GM19238 (cell line): ENCODE results near the gene TCOF1.
"Not testable (repeated sequence)": the region's sequence is repeated elsewhere in the genome, so short reads cannot be mapped to it uniquely, and the experiment has no call there.

Experiments used
- DNase-seq: peaks from one replicate; pipeline ENCODE4 v3.0.0; 2011; ENCODE audit warnings: low spot score; ENCODE audit not compliant: insufficient read length

Gene TCOF1

DNA sequence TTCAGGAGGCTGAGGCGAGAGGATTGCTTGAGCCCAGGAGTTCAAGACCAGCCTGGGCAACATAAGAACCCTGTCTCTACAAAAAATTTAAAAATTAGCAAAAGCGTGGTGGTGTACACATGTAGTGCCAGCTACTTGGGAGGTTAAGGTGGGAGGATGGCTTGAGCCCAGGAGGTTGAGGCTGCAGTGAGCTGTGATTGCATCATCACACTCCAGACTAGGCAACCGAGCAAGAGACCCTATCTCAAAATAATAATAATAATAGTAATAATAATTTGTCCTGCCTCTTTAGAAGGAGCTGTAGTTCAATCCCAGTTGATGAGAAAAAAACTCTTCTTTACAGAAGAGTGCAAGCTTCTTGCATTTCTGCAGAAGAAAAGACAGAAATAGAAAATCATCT lies 65.3 kb downstream of the TCOF1 start:
- no peak for DNase-seq

DNA sequence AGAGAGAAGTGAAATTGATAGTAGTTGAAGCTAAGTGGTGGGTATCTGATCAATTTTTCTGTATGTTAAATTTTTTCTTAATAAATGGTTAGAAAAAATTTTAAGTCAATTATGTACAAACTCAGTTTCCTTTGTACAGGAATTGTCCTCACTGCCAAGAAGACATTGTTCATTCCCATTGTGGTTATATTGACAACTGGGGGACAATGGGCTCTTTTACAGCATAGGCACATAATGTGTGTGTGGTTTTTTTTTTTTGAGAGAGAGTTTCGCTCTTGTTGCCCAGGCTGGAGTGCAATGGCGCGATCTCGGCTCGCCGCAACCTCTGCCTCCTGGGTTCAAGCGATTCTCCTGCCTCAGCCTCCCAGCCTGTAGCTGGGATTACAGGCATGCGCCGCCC lies 68.7 kb downstream of the TCOF1 start:
- DNase-seq, result not testable (repeated sequence)

DNA sequence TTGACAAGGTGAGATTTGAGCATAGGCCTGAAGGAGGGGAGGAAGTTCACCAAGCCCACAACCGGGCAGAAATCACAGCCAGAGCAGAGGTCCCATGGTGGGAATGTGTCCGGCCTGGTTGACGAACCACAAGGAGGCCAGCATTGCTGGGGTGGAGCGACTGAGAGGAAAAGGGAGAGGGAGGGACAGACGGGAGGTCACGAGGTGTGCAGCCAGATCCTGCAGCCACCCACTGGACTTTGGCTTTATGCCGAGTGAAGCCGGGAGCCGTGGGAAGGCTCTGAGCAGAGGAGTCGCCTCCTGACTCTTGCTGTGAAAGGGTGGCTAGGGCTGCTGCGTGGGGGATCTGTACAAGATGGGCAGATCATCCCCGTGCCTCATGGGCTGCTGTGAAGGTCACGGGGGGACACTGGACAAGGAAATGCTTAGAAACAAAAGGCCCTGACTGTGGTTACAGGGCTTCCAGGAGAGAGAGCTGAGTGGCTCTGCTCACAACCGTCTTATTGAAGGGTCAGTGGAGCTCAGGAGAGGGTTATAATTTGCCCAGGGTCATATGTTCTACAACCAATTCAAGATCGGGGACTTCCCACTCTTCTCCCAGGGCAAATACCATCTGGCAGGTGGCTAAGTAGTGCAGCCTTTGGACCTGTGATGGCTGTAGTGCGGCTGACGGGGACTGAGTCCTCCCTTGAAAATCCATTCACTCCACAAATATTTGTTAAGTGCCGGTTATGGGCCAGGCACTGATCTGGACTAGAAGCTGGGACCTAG lies 70.8 kb downstream of the TCOF1 start:
- no peak for DNase-seq

DNA sequence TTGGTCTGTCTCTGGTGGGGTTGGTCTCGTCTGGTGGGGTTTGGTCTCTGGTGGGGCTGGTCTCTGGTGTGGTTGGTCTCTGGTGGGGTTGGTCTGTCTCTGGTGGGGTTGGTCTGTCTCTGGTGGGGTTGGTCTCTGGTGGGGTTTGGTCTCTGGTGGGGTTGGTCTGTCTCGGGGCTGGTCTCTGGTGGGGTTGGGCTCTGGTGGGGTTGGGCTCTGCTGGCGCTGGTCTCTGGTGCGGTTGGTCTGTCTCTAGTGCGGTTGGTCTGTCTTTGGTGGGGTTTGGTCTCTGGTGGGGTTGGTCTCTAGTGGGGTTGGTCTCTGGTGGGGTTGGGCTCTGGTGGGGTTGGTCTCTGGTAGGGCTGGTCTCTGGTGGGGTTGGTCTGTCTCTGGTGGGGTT lies 71.5 kb downstream of the TCOF1 start:
- no peak for DNase-seq

DNA sequence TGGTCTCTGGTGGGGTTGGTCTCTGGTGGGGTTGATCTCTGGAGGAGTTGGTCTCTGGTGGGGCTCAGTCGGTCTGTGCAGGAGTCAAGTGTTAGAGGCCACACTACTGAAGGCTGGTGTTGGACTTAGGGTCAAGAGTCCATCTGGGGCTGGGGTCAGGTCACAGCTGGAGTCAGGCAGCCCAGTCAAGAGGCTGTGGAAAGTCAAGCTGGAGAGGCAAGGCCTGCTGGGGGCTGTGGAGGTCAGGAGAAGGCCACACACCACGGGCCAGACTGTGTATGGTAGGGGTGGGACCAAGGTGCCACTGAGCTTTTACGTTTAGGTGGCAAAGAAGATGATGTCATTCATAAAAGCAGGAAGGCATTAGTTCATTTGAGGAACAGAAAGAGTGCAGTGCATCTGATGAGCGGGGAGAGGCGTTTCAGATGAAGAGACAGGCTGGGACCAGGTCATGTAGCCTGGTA lies 71.9 kb downstream of the TCOF1 start:
- no peak for DNase-seq

DNA sequence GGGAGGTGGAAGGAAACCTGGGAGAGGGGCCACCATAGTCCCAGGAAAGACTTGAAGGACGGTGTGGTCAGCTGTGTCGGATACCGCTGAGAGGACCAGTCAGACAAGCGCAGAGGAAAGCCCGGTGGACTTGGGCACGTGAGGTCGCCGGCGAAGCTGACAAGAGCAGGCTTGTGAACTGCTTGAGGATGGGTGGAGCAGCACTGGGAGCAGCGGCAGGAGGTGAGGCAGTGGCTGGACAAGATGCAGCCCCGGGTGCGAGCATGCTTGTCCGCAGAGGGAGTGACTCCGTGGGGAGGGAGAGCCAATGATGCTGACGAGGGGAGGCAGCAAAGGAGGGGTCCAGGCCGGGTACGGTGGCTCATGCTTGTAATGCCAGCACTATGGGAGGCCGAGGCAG lies 73.6 kb downstream of the TCOF1 start:
- DNase-seq, result no peak

DNA sequence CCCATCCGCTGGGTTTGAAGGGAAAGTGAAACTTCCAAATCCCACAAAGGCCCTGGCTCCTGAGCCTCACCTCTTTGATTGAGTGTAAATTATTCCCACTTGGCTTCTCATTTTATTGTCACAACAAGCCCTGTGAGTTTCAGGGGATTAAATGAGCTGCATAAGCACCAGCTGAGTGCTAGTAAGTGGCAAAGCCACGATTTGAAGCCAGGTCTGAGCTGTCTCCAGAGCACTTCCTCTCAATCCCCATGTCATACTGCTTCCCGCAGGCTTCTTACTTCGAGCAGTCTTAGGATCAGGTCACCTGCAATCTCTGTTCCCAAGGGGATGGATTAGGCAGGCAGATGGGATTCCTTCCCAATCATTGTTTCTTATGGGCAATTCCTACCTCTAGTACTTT lies 74.1 kb downstream of the TCOF1 start:
- DNase-seq, result no peak

DNA sequence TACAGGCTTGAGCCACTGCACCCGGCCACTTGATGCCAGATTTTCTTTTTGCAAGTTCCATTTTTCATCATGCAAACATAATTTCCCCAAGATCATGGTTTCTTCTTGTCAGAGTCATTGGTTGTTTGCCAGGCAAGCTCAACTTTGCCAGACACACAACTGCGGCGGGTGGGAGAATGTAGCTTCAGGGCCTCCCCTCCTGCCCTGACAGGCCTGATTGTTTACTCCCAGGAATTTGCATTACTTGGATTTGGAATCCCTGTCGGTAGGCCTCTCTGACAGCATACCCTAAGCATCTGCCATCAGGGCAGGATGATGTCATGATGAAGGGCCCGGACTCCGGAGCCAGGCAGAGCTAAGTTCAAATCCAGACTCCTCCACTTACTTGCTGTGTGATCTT lies 77.0 kb downstream of the TCOF1 start:
- DNase-seq, result no peak

DNA sequence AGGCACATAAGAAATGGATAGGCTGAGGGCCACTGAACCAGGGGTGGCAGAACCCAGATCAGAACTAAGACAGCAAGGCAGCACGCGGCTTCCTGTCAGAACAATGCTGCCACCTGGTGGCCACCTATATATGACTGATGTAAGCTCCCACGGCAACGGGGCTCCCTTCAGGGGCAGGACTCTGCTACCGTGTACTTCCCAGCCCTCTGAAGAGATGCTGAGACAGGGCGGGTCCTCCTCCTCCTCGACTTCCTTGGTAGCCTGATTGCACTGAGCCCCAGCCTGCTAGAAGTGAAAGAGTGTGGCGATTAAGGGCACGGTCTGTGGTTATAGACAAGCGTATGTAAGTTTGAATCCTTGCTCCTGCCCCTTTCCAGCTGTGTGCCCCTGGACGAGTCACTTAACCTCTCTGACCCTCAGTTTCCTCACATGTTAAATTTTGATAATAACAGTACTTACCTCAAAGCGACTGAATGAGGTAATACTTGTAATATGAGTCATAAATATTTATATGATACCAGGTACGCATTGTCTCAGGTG lies 78.7 kb downstream of the TCOF1 start:
- DNase-seq, result peak; percentile 87

DNA sequence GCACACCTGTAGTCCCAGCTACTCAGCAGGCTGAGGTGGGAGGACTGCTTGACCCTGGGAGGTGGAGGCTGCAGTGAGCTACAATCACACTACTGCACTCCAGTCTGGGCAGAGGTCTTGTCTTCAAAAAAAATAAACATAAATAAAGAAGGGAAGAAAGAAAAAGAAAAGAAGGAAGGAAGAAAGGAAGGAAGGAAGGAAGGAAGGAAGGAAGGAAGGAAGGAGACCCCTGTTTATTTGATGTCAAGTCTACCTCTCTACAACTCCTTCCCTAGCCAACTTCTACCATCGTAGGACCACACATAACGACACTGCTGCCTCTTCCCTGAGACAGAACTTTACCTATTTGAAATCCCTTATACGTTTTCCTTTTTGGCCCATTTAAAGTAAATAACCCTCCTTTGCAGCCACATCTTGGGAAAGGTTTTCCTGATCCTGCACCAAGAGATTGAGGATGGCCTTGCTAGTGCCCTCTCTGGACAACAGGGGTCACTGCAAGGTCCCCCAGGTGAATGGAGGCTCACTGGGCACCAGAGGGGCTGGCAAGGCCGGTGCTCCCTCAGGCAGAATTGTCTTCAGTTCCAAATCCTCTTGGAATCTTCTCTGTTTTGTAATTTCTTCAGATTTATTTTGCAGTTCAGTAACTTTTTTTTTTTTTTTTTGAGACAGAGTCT lies 81.5 kb downstream of the TCOF1 start:
- DNase-seq, result no peak

DNA sequence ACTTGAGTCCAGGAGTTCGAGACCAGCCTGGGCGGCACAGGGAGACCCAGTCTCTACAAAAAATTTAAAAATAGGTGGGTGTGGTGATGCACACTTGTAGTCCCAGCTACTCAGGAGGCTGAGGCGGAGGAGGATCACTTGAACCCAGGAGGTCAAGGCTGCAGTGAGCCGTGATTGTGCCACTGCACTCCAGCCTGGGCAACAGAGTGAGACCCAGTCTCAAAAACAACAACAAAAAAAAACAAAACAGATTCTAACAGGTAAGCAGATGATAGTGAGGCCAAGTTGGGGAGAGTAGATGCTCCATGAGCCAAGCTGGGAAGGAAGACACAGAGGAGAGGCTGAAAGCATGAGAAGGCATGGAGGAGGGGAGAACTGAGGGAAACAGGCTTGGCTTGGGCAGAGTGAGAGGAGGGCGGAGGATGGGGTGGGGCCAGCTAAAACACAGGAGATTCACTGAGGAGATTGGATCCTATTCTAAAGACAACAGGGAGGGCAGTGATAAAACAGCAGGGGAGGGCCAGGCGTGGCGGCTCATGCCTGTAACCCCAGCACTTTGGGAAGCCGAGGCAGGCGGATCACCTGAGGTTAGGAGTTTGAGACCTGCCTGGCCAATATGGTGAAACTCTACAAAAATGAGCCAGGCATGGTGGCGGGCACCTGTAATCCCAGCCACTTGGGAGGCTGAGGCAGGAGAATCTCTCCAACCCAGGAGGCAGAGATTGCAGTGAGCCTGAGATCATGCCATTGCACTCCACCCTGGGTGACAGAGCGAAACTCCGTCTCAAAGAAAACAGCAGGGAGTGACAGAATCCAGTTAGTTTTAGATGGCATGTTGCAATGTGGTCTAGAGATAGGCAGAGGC lies 83.7 kb downstream of the TCOF1 start:
- no peak for DNase-seq

DNA sequence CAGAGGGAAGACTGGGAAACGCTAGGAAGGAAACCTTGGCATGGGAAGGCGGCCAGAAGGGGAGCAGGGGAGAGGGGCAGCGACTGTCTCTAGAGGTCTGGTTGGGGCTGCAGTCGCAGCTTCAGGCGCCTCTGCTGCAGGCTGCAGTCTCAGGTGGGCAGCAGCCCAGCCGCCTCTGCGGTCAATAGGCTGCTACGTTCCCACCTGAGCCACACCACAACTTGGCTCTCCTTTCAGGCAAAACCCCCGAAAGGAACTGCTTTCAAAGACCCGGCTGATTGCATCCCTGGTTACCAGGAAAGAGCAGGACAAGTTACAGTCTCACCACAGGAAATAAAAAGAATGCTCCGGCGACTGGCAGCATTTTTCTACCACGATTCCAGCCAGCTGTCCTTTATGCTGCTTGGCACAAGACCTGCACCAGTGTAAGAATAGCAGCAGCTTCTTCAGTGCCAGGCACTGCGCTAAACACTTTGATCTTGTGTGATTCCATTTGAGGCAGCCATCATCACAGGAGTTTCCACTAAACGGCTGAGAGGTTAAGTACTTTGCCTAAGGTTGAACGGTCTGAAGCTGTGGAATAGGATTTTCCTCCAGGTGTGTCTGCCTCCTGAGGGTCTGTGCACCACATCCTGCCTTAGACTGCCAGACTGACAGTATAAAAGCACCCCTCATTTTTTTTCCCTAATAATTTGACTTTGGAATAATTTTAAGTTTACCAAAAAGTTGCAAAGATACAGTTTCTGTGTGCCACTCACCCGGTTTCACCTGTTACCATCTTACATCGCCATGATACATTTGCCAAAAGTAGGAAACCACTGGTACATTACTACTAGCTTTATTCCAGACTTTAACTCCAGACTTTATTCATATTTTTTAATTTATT lies 84.6 kb downstream of the TCOF1 start:
- DNase-seq, result no peak

DNA sequence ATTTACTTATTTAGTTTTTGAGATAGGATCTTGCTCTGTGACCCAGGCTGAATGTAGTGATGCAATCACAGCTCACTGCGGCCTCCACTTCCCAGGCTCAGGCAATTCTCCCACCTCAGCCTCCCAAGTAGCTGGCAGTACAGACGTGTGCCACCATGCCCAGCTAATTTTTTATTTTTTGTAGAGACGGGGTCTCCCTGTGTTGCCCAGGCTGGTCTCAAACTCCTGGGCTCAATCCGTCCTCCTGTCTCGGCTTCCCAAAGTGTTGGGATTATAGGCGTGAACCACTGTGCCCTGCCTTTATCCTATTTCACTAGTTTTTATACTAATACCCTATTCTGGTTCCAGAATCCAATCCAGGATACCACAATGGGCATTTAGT lies 85.2 kb downstream of the TCOF1 start:
- DNase-seq, result no peak

DNA sequence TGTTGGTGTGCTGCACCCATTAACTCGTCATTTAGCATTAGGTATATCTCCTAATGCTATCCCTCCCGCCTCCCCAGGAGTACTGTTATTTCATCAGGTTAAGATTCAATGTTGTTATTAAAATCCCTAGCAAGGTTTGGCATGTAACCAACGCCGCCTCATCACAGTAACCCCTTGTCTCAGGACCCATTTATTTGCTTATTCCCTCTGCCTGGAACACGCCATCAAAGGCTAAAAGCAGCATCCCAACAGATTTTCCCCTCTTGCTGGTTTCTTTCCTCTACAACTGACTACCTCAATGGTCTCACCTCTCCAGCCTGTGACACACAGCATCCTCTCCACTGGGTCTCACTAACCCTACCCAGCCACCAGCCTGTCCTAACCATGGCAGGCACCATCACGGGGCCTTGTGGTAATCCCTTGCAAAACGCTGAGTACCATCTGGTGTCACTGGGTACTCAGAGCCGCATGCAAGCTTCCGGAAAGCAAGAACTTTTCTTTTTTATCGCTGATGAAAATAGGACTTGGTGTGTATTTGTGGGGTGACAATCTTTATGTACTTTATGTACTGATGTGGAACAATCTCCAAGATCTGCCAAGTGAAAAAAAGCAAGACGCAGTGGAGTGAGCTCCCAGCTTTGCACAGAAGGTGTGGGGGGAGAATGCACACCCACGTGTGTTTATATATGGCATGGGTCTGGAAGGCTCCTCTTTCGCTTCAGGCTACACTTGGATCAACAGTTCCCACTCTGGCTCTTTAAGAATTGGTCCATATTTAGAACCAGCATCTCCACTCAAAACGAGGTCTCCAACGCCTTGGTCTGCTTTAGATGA lies 86.0 kb downstream of the TCOF1 start:
- DNase-seq, result no peak

DNA sequence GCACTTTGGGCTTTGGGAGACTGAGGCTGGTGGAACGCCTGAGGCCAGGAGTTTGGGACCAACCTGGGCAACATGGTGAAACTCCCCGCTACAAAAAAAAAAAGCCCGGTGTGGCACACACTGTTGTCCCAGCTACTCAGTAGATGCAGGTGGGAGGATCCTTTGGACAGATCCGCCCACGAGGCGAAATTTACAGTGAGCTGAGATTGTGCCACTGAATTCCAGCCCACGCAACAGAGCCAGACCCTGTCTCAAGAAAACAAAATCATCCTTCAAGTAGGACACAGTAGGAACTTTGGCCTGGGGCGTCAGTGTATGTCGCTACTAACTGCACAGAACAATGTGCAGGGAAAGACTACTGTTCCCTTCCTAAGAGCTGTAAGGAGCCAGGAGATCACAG lies 87.3 kb downstream of the TCOF1 start:
- no peak for DNase-seq

DNA sequence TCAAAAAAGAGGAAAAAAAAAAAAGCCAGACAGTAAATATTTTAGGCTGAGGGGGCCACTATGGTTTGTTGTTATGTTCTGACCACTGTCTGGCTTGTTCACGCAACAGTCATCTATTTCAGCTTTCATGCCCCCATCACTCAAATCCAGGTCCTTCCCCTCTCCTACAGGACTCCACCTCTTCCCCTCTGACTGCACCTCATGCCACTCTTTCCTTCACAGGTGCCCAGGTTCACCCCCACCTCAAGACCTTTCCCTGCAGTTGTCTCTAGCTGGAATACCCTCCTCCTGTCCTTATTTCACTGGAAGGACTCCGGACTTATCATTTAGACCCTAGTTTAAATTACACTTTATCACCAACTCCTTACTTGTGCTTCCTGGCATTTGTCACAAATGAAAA lies 88.6 kb downstream of the TCOF1 start:
- no peak for DNase-seq

DNA sequence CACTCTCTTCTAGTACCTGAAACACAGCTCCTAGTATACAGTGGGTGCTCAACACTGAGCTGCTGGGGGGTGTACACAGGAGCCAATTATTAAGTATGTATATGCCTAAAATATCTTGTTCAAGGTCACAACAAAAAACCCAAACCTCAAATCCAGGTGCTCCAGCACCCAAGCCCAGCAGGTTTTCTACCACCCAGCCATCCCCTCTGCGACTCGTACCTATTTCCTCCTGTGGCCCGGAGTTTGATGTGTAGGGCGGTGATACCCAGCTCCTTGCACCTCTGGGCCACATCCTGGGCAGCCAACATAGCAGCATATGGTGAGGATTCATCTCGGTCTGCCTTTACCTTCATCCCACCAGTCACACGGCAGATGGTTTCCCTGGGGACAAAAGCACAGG lies 89.1 kb downstream of the TCOF1 start:
- DNase-seq, result no peak

DNA sequence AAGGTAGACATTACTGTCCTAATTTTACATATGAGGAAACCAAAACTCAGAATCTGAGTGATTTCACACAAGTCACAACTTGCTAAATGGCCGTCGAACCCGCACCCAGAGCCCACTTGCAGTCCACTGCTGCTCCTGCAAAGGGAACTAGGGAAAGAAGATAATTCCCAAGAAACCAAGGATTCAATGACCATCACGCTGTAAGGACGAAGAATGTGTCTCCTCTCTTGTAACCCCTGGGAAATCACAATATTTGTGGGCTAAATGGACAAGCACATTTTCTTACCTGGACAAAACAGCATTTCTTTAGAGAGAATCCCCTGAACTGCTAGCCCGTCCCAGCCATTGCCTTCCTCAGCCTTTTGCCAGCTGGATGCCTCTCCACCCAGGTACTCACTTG lies 89.7 kb downstream of the TCOF1 start:
- DNase-seq, result no peak

DNA sequence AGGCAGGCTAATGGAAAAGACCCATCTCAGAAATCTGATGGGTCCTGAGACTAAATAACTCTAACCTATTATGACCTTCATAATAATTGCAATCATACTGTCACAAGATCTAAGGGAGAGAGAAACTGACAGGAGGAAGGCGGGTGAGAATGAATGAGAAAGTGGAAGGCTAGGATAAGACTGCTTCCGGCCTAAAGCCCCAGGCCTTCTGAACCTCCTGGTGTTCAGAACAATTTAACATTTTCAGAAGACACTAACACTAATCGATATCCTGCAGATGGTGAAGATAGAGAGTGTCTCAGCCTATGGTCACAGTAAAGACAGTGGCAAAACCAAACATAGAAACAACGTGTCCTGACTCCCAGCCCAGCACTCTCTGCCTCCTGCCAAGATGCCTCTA lies 90.8 kb downstream of the TCOF1 start:
- DNase-seq, result no peak

DNA sequence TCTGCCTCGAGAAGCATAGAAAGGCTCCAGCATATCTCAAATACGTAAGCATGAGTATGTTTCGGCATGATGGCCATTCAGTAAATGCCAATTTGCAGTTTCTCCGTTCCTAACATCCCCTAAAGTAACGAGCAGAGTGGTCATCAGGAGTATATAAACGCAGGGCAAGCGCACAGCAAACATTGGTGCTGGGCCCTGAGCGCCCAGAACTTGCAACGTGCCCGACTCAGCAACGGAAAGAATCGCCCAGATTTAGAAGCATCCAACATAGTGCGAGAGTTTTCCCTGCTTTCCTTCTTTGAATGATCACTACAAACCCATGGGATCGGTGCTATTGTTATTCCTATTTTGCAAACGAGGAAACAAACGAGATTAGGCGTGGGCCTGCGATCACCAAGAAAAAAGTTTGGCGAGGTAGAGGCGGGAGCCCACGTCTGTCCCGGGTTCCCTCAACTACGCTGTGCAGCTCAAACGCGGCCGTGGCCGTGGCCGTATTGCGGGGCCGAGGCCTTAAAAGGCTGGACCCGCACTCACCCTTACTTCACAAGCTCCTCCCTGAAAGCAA lies 91.5 kb downstream of the TCOF1 start:
- no peak for DNase-seq
